Measurements from ENCODE around the gene PLA2G6. TPM values are rescaled to one million over a fixed set of nuclear protein-coding genes. Genes with fewer than 3 reads are reported as not detected.

The PLA2G6 gene
- polyA plus RNA-seq, 4 donors, result 36.5 to 47.8 (median 39.9) TPM

- DNase-seq (ENCODE audit: low read depth in 4 of 4, low spot score in 3 of 4), result no peak
These were observed 105.7 kb downstream of the PLA2G6 start for GRCh38 chr22:38075961-38076360.

- DNase-seq (ENCODE audit: low read depth in 4 of 4, low spot score in 3 of 4), result no peak
These were observed 106.4 kb downstream of the PLA2G6 start for GRCh38 chr22:38075105-38075825.

GRCh38 chr22:38074181-38075104 lies 107.2 kb downstream of the PLA2G6 start:
- no peak for DNase-seq (ENCODE audit: low read depth in 4 of 4, low spot score in 3 of 4)

GRCh38 chr22:38073150-38074130 lies 108.2 kb downstream of the PLA2G6 start:
- DNase-seq (ENCODE audit: low read depth in 4 of 4, low spot score in 3 of 4), result no peak

- no peak for DNase-seq (ENCODE audit: low read depth in 4 of 4, low spot score in 3 of 4)
These were observed 109.1 kb downstream of the PLA2G6 start for GRCh38 chr22:38072322-38073149.

GRCh38 chr22:38071421-38072321 lies 110.0 kb downstream of the PLA2G6 start:
- DNase-seq (ENCODE audit: low read depth in 4 of 4, low spot score in 3 of 4), result no peak

GRCh38 chr22:38070250-38070921 lies 111.2 kb downstream of the PLA2G6 start:
- no peak for DNase-seq (ENCODE audit: low read depth in 4 of 4, low spot score in 3 of 4)

GRCh38 chr22:38069372-38070249 lies 112.0 kb downstream of the PLA2G6 start:
- no peak for DNase-seq (ENCODE audit: low read depth in 4 of 4, low spot score in 3 of 4)

GRCh38 chr22:38068641-38069371 lies 112.8 kb downstream of the PLA2G6 start:
- DNase-seq (ENCODE audit: low read depth in 4 of 4, low spot score in 3 of 4), result no peak

GRCh38 chr22:38067761-38068360 lies 113.8 kb downstream of the PLA2G6 start:
- no peak for DNase-seq (ENCODE audit: low read depth in 4 of 4, low spot score in 3 of 4)

- DNase-seq (ENCODE audit: low read depth in 4 of 4, low spot score in 3 of 4), result no peak
These were observed 114.6 kb downstream of the PLA2G6 start for GRCh38 chr22:38067028-38067415.

GRCh38 chr22:38066381-38067027 lies 115.1 kb downstream of the PLA2G6 start:
- no peak for DNase-seq (ENCODE audit: low read depth in 4 of 4, low spot score in 3 of 4)

GRCh38 chr22:38065539-38065938 lies 116.1 kb downstream of the PLA2G6 start:
- no peak for DNase-seq (ENCODE audit: low read depth in 4 of 4, low spot score in 3 of 4)

- DNase-seq (ENCODE audit: low read depth in 4 of 4, low spot score in 3 of 4), result no peak
These were observed 118.8 kb downstream of the PLA2G6 start for GRCh38 chr22:38062791-38063190.
